NK-92 treated with Interleukin-12 subunit alpha and Interleukin-12 subunit beta, amount 100 ng/mL, for 24 hours (cell line): ENCODE results near the gene ERCC6L2.

Experiments used
- DNase-seq: peaks from one replicate; lab custom pipeline; 2025; lab: John Stamatoyannopoulos, UW

The ERCC6L2 gene

DNA sequence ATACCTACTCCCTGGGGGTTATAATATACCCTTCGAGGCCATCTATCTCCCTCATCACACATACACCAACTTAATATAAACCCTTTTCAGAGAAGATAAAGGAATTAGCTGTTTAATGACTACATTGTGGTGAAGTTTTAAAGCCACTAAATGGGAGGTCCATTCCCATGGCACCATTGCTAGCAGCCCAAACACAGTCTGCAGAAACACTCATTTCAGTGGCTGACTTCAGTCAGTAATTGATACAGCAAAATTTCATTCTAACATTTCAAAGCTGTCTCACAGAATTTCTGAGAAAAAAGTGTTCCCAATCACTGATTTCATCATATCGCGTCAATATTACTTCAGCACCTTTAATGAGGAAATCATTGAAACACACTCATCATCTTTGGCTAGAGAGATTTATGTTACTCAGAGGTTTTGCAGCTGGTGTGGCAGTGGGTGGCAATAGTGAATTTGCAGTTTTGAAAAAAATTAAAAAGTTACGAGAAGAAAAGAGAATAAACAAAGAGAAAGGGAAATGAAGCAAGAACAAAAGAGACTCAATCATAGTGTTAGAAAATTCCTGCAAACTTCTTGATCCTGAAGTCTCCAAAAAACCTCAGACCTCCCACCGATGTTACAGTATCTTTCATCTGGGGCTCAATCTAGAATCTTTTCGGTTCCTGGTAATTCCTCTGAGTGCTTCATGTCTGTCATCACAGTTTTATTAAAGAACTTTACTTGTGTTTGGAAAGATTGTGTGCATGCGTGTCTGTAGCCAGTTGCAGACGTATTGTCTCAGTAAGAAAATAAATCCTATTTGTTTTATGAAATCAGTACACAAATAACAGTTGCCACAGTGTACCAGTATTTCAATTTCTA, 105.0 kb downstream of the ERCC6L2 start:
- DNase-seq = no peak

- no peak for DNase-seq
Measured at GRCh38 chr9:95981761-95982390, 106.4 kb downstream of the ERCC6L2 start.

GRCh38 chr9:95985440-95986055, 110.1 kb downstream of the ERCC6L2 start:
- no peak for DNase-seq

- no peak for DNase-seq
Measured at GRCh38 chr9:95989297-95989696, 113.8 kb downstream of the ERCC6L2 start.

DNA sequence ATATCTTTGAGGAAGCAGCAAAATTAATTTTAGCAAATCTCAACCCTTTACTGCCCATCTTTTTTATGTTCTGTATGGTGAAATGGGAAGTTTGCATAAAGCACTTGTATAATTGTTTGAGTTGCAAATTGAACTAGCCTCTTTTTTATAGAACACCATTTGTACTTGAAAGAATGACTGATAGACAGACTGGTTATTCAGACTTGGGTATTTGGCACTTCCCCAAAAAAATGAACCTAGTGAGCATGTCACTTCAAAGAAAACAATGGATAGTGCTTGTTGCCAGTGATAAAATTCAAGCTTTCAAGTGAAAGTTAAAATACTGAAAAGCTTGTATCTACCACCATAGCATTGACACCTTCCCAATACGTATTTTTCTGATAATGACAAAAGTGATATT, 115.8 kb downstream of the ERCC6L2 start:
- no peak for DNase-seq

DNA sequence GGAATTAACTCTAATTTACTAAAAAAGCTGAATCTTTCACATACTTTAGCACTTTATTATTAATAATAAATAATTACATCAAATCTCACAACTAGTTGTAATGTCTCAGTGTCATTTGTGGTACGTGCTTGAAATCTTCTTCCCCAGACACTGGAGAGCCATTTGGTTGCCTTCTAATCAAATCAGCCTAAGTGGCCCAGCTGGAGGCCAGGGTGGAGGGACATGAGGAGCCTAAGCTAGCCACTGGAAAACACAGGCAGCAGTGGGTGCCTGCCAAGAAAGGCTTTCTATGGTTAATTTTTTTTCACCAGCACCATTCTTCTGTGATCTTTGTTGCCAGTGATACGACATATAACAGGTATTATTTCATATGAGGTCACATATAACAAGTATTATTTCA, 117.0 kb downstream of the ERCC6L2 start:
- DNase-seq = no peak

- DNase-seq = no peak
Measured at GRCh38 chr9:95993337-95993736, 117.8 kb downstream of the ERCC6L2 start.

GRCh38 chr9:95999390-95999789, 123.9 kb downstream of the ERCC6L2 start:
- no peak for DNase-seq

DNA sequence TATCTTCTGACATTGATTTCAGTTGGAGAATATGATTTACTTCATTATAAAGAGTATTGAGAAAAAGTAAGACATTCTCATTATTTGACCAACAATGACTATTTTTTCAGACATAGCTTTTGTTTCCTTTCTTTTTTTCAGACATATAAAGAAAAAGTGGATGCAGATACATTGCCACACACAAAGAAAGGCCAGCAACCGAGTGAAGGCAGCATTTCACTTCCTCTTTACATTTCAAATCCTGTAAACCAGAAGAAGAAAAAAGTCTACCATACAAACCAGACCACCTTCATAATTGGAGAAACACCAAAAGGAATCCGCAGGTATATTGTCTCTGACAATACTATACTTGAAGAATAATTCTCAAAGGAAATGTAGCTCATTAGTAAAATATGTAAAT, 128.9 kb downstream of the ERCC6L2 start:
- DNase-seq = no peak

DNA sequence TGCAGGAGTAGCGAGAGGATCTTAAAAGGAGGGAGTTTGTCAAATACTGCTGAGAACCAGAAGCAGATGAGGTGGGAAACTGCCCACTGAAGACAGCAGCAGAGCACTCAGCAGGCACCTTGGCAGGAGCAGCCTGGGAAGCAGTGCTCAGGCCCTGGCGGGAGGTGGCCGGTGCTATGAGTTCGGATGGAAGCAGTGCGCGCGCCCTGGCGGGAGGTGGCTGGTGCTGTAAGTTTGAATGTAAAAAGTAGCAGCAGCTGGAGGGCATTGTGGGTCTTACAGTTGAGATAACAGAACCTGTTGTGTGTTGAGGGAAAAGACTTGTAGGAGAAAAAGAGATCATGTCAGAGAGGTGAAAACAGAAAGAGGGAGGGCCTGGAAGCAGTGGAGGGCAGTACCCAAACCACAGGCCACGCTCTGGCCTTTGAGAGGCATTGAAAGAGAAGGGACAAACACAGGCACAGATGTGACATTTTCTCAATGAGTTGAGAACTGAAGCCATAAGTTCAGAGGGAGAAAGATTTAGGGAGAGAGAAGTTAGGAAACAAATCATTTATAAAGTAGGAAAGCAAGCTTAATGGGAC, 130.9 kb downstream of the ERCC6L2 start:
- no peak for DNase-seq

GRCh38 chr9:96006961-96007360, 131.5 kb downstream of the ERCC6L2 start:
- no peak for DNase-seq

DNA sequence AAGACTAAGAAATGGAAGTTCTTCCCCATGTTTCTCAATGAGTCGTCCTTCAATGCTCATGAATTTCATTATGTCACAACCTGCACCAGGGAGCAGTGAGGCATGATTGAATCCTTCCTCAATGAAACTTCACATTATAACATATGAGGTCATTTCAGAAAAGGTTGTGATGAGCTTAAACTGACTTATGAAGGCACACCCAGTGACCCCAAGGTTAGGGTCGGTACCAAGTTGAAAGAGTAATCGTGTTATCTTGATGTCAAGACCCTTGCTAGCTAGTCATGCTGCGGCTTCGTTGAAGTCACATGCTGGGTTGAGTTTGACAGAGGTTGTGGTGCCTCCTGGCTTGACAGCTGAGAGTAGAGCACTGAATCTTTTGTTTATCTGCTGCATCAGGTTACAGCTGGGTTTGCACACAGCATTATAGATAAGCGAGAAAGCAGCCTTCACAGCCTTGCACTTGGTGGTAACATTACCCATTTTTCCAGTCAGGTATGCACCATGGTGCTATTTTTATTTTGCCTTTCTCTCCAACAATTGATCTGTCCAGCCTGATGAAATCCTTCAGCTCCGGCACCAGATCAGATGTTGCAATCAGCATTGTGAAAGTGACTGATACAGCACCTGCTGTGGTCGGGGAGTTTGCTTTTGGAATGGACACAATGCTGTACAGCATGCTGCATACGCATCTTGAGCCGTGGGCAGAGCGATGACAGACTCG, 133.2 kb downstream of the ERCC6L2 start:
- no peak for DNase-seq

- DNase-seq = no peak
Measured at GRCh38 chr9:96009223-96009602, 133.7 kb downstream of the ERCC6L2 start.

GRCh38 chr9:96009690-96010472, 134.4 kb downstream of the ERCC6L2 start:
- DNase-seq = peak; percentile 54

- no peak for DNase-seq
Measured at GRCh38 chr9:96014078-96014477, 138.6 kb downstream of the ERCC6L2 start.

GRCh38 chr9:96015876-96016686, 140.6 kb downstream of the ERCC6L2 start:
- no peak for DNase-seq
